Fibroblast of mammary gland (primary cell): ENCODE data around the gene KEAP1.
"Not testable (repeated sequence)": the region's sequence is repeated elsewhere in the genome, so short reads cannot be mapped to it uniquely, and the experiment has no call there.

Experiments
- DNase-seq: peaks from one replicate; pipeline ENCODE4 v3.0.0-alpha.2; 2010; ENCODE audit warnings: low read depth
- H3K4me3 ChIP-seq: 2 replicates; pipeline ENCODE4 v1.5.1; 2011; ENCODE audit warnings: low read depth, mild to moderate bottlenecking, low read length, moderate library complexity; ENCODE audit not compliant: control insufficient read depth
- TF ChIP-seq, protein P1 (sequence below): conservative IDR thresholded peaks from 2 replicates; pipeline ENCODE4 v1.5.1; 2011; ENCODE audit warnings: low read depth, low read length, inconsistent platforms; ENCODE audit not compliant: control insufficient read depth, insufficient read depth

The KEAP1 gene

DNA sequence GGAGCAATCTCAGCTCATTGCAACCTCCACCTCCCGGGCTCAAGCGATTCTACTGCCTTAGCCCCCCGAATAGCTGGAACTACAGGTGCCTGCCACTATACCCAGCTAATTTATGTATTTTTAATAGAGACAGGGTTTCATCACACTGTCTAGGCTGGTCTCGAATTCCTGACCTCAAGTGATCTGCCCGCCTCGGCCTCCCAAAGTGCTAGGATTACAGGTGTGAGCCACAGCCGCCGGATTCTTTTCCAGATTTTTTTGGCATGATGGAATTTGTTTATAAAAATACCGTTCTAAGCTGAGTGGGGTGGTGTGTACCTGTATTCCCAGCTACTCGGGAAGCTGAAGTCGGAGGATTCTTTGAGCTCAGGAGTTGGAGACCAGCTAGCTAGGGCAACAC, 34.5 kb upstream of the KEAP1 start:
- DNase-seq: no peak
- no peak overlapping the region for H3K4me3 ChIP-seq
- TF ChIP-seq, protein P1, sequence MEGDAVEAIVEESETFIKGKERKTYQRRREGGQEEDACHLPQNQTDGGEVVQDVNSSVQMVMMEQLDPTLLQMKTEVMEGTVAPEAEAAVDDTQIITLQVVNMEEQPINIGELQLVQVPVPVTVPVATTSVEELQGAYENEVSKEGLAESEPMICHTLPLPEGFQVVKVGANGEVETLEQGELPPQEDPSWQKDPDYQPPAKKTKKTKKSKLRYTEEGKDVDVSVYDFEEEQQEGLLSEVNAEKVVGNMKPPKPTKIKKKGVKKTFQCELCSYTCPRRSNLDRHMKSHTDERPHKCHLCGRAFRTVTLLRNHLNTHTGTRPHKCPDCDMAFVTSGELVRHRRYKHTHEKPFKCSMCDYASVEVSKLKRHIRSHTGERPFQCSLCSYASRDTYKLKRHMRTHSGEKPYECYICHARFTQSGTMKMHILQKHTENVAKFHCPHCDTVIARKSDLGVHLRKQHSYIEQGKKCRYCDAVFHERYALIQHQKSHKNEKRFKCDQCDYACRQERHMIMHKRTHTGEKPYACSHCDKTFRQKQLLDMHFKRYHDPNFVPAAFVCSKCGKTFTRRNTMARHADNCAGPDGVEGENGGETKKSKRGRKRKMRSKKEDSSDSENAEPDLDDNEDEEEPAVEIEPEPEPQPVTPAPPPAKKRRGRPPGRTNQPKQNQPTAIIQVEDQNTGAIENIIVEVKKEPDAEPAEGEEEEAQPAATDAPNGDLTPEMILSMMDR: no peak

DNA sequence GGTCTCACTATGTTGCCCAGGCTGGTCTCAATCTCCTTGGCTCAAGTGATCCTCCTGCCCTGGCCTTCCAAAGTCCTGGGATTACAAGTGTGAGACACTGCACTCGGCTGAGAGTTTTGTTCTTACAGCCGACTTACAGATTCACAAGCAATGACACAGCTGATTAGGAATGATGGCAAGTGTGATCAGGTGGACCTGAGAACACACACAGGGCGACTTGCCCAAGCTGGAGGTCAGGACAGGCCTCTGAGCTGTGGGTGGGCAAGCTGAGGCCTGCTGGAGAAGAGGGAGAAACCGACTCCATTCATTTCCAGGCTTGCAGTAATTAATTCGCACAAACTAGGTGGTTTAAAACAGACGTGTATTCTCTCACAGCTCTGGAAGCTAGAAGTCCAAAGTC, 32.5 kb upstream of the KEAP1 start:
- TF ChIP-seq, protein P1: no peak
- no peak overlapping the region for H3K4me3 ChIP-seq
- DNase-seq: no peak

DNA sequence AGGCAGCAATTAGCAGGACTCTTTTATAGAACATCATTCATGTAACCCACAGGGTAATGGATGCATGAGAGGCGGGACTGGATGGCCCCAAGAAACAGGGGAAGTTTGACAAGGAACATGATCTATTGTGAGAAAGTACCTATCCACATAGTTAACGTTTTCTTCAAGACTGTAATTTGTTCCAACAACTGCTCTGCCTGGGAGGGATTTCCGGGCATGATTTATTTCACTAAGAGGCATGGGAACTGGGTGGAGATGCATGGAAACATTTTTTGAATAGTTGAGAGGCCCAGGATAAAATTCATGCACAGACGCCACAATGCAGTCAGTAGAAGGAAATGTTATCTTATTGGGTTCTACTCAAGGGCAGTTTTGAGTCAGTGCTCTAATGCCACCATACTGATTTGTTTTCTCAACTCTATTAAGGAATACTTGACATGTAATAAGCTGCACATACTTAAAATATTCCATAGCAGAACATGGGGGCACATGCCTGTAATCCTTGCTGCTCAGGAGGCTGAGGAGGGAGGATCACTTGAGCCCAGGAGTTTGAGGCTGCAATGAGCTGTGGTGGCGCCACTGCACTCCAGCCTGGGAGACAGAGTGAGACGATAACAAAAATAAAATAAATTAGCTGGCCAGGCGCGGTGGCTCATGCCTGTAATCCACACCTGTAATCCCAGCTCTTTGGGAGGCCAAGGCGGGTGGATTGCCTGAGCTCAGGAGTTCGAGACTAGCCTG, 30.7 kb upstream of the KEAP1 start:
- TF ChIP-seq, protein P1: no peak
- H3K4me3 ChIP-seq: no peak overlapping the region
- DNase-seq: peak; percentile 43

DNA sequence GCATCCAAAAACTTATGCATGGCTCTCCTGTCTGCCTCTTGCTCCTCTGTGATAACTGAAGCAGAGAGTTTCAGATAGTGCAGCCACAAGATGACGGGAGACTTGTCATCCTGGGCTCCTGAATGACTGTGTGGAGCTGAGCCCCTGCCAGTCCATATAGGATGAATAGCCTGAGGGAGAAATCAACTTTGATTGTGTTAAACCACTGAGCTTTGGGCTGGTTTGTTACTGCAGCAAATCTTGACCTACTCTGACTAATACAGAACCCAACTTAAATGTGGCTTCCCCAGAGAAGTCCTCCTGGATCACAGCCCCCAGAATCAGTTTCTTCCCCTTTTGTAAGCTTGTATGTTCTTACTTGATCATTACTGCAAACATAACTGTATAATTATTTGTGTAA, 29.3 kb upstream of the KEAP1 start:
- no peak for DNase-seq
- TF ChIP-seq, protein P1: no peak
- no peak overlapping the region for H3K4me3 ChIP-seq

DNA sequence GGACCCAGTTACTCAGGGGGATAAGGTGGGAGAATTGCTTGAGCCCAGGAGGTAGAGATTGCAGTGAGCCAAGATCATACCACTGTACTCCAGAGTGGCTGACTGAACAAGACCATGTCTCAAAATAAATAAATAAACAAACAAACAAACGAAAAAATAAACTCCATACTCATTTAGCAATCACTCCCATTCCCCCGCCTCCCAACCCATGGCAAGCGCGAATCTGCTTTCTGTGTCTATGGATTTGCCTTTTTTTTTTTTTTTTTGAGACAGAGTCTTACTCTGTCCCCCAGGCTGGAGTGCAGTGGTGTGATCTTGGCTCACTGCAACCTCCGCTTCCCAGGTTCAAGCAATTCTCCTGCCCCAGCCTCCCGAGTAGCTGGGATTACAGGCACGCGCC, 23.7 kb upstream of the KEAP1 start:
- not testable (repeated sequence) for H3K4me3 ChIP-seq, DNase-seq

DNA sequence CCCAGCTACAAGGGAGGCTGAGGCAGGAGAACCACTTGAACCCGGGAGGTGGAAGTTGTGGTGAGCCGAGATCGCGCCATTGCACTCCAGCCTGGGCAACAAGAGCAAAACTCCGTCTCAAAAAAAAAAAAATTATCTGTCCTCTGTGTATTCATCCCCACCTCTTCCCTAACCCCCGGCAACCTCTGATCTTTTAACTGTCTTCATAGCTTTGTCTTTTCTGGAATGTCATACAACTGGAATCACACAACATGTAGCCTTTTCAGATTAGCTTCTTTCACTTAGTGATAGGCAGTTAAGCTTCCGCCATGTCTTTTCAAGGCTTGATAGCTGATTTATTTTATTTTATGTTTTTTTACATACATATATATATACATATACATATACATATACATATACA, 22.5 kb upstream of the KEAP1 start:
- TF ChIP-seq, protein P1: no peak
- H3K4me3 ChIP-seq: no peak overlapping the region
- no peak for DNase-seq

DNA sequence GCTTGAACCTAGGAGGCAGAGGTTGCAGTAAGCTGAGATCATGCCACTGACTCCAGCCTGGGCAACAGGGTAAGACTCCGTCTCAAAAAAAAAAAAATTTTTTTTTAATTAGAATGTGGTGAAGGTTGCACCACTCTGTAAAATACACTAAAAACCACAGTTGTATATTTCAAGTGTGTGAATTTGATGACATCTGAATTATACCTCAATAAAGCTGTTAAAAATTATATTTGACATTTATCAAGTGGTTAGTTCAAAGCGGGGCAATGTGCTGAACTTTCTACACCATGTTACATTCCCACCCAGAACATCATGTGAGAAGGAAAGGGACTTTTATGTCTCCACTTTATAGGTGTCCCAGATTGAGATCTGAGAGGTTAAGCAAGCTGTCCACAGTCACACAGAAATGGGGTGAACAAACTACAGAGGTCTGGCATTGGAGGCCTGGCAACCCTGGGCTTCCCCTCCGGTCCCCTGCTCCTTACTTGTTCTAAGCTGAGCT, 20.0 kb upstream of the KEAP1 start:
- TF ChIP-seq, protein P1: no peak
- no peak for DNase-seq
- H3K4me3 ChIP-seq: no peak overlapping the region
